SW480 (cell line): ENCODE data around the gene CTSW.

Experiments used
- DNase-seq: peaks from one replicate; pipeline ENCODE4 v3.0.0-alpha.2; 2016; ENCODE audit warnings: low spot score

Gene CTSW

DNA sequence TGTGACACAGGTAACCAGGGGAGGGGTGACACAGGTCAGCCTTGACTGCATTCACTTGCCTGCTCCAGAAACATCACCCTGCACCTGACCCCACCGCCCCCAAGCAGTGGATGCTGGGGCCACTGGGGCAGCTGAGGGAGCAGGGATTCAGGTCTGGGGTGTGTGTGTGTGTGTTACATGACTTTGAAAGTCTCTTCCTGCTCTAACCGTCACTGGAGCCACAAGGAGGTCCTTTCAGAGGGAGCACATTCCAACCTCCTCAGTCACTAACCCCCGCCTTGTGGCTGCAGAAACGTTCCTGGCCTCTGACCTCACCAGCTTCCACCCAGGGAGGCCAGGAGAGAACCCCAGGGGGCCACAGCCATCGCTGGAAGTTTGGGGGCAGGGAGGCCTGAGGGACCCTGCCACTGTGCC, 23.4 kb downstream of the CTSW start:
- DNase-seq: peak; percentile 99

DNA sequence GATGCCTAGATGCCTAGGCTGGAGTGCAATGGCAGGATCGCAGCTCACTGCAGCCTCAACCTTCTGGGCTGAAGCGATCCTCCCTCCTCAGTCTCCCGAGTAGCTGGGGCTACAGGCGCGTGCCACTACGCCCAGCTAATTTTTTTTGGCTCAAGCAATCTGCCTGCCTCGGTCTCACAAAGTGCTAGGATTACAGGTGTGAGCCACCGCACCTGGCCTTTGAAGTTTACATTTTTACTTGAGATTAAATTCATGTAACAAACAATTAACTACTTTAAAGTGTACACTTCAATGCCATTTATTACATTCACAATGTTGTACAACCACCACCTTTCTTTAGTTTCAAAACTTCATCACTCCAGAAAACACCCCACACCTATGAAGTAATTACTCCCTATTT, 24.1 kb downstream of the CTSW start:
- DNase-seq: peak; percentile 71

DNA sequence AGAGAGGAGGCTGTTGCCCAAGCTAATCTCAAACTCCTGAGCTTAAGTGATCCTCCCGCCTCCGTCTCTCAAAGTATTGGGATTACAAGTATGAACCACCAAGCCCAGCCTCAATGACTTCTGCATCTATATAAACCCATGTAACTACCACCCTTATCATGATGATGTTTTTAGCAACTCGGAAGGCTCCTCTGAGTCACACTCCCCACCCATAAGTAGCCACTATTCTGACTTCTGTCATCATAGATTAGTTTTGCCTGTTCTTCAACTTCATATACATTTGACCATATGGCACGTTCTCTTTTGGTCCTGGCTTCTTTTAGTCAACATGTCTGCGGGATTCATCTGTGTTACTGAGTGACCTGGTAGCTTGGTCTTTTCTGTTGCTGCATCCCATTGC, 27.0 kb downstream of the CTSW start:
- no peak for DNase-seq

DNA sequence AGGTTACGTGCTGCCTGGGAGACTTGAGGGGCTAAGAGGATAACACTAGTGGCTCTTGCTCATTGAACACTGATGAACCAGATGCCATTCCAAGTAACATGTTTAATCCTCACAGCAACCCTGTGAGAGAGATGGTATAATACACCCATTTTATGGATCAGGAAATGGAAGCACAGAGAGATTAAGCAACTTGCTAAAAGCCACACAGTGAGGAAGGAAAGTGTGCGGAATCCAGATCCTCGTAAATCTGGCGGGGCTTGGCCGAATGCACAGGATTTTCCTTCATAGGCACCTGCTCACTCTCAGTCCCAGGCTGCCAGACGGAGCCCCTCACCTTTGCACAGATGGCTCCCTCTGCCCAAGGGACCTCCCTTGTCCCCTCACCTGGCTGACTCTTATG, 28.2 kb downstream of the CTSW start:
- DNase-seq: no peak

DNA sequence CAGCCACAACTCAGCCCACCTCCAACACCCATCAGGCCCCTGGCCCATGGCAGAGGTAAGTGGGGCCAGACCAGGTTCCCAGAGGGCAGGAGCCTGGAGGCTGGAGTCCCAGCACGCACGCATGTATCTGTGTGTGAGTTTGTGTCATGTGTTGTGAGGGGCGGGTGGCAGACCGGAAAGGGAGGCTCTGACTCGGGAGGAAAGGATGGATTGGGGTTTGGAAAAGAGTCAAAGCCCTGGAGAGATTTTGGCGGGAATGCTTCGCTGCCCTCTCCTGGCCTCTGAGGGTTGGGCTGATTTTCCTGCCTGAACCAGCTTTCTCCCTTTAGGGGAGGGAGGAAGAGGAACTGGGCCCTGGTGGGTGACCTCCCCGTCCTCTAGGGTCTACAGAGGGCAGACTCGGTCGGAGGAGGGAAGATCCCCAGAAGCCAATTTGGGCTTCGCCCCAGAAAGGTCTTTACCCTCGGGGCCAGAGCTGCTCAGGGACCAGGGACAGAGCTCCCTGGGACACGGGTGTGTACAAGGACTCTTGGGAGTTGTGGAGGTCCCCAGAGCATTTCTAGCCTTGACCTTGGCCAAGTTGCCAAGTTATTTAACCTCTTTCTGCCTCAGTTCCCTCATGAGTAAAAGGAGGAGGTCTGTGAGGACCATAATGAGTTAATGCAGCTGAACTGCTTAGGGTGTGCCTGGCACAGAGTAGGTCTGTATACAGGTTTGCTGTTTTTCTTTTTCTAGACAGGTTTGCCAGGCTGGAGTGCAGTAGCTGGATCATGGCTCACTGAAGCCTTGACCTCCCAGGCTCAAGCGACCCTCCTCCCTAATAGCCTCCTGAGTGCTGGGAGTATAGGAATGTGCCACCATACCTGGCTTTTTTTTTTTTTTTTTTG, 32.3 kb downstream of the CTSW start:
- peak; percentile 91 for DNase-seq

DNA sequence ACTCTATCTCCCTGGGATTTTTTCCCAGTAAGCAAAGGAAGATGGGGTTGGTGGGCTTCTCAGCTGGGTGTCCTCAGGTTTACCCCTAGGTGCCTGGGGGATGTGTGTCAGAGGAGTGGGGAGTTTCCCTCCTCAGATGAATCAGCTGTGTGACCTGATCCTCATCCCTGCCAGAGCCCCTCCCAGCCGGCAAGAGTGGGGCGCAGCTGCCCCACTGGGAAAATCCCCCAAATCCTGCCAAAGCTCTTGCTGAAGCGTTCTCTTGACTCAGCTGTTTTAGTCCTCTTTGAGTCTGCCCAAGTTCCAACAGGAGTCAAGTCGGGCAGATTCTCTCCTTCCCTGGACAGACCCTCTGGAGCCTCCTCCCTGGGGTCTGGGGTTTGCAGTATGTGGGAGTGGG, 33.2 kb downstream of the CTSW start:
- no peak for DNase-seq

DNA sequence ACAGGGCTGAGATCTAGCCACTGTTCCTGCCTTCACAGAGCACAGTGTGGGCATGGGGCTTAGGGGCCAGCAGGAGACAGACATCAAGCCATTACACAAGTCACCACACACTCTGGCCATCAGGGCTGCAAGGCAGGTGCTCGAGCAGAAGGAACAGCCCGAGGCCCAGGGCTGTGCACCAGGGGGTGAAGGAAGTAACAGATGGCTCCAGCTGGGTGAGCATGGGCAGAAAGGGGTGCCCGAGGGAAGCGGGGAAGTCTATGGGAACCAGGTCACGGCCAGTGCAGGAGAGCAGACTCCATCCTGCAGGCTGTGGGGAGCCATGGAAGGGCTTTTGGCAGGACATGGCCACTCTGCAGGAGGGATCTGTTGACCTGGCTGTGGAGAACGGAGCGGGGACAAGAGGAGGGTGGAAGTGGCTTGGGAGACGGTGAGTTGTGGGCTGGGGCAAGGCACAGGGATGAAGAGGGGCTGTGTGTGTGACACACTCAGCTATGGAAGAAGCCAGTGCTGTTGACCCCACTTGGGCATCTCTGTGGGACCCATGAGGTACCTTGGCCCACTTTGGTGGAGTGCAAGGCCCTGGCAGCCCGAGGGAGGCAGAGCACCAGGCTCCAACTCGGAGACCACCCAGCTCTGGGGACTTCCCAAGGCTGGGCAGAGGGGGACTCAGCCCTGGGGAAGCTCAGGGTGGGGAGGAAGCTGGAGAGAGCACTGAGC, 35.6 kb downstream of the CTSW start:
- no peak for DNase-seq

DNA sequence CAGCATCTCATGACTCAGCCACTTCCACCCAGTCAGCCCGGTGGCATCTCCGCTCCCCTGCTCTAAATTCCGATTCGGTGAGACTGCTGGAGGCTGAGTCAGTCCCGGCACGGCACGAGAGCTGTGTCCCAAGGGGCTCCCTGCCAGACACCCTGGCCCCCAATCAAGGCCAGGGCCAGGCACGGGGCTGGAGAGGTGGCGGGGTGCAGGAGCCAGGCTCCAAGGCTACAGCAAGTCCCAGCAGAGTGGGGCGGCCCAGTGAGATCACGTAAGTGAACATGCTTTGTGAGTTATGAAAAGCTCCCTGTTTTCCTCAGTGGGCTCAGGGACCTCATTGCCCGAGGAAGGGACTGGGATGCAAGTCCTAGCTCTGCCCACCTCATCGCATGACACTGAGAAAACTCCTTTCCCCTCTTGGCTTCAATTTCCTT, 36.2 kb downstream of the CTSW start:
- peak; percentile 97 for DNase-seq

DNA sequence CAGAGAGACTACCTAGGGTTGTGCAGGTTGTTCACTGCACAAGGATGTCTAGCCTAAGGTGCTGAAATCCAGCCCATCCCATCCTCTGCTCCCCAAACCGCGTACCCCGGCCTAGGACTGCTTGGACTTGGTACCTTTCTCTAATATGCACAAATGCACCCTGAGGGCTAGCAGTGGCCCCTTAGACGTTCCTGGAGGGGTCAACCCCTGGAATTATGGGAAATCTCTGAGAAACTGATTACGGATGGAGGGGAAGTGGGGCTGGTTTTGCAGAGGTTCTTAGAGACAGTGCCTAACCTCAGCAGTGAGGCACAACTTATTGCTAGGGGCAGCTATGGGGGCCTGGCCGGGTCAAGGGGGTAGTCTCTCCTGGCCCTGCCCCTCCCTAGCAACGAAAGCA, 36.8 kb downstream of the CTSW start:
- no peak for DNase-seq

DNA sequence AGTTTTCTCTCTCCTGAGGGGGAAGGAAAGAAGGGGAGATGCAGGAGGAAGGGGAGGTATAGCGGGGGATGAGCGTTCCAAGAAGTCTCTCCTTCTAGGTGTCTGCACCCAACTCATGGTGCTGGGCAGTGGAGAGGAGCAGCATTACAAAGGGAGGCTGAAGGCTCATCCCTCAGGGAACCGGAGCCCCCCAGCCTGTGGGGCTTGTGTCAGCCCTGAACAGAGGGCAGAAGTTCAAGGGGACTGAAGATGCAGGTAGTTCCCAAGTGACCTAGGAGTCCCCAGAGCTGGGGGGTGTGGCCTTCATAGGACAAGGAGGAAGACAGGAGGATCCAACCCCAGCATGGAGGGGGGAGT, 37.4 kb downstream of the CTSW start:
- DNase-seq: no peak

DNA sequence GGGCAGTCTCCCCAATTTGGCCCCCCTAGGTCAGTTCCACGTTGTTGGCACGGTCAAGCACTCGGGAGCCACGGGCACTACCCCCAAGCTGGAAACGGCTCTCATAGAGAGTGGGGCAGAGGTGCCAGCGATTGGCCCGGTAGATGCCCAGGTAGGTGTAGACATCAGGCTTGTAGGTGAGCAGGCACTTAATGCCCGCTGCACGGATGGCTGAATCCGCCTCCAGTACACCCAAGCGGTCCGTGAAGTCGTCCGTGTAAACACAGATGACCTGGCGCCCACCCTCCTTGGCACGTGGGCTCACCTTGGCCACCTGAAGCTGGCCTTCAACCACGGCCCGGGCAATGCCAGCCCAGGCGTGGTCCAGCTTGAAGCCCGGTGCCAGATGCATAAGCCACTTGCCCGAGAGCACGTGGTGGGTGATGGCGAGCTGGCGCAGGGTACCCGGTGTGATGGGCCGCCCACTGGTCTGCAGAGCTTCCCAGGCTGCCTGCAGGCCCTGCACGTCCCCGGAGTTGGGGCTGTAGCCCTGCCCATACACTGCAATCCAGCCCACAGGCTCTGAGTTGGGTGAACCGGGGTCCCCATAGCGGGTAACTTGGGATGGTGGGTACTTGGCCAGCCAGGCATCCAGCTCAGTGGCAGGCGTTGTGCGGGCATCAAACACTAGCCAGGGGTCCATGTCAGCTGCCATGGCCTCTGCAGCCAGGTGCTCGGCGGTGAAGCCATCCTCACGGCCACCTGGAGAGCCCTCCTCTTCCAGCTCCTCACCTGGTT, 38.0 kb downstream of the CTSW start:
- DNase-seq: no peak

DNA sequence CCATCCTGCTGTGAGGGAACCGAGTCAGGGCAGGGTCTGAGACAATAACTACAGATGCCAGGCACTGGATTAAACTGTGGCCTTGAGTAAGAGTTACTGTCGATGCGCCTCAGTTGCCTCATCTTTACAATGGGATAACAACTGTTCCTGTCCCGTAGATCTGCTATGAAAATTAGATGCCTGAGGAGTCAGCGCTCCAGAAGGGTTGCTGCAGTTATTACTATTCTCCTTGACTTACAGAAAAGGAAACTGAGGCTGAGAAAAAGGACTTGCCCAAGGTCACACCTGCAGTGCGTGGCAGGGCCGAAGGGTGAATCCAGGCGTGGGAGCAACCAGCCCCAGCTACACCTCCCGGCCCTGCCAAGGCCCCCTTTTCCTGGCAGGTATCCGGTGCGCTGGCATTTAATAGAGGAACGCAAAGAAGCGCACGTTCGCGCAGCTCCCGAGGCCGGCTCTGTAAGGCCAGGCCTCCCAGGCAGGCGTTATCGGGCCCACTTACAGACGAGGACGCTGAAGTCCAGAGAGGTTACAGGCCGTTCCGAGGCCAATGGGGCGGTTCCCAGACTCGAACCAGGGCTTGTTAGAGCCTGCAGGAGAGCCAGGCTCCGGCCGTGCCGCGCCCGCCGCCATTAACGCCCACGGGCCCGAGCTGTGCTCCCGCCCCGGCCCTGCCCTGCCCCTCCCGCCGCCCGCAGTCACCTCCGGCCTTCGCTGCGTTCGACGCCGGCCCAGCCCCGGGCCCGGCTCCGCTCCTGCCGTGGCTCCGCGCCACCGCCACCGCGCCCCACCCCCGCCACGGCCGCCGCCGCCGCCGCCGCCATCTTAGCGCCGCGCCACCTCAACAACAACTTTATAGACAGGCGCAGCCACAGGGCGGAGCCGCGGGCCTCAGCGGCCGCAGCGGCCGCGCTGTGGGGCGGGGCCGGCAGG, 38.8 kb downstream of the CTSW start, which contains the start of gene C11orf68:
Gene C11orf68, minus strand, starts transcription at position 852 of the 930 bp plus-strand sequence. Its CDS starts 31 bp downstream, at position 821.
- DNase-seq: peak; percentile 69

DNA sequence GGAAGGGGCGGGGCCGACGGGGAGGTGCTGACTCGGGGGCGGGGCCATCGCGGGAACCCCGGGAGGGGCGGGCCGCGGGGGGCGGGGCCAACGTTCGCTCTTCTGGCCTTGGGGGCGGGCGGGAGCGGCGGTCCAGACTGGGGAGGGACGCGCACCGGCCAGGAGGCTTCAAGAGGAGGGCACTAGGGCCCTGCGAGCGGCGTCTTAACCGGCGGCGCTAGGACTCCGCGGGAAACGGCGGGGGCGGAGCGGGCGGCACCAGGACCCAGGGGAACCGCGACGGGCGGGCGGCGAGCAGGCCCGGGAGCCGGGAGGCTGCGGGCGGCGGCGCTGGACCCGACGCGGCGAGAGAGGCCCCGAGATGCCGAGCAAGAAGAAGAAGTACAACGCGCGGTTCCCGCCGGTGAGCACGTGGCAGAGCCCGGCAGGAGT, 39.5 kb downstream of the CTSW start, which contains the start of gene DRAP1:
Gene DRAP1, plus strand, starts transcription at position 286 of the 432 bp plus-strand sequence. Its CDS starts 76 bp downstream, at position 362.
- peak; percentile 99 for DNase-seq

DNA sequence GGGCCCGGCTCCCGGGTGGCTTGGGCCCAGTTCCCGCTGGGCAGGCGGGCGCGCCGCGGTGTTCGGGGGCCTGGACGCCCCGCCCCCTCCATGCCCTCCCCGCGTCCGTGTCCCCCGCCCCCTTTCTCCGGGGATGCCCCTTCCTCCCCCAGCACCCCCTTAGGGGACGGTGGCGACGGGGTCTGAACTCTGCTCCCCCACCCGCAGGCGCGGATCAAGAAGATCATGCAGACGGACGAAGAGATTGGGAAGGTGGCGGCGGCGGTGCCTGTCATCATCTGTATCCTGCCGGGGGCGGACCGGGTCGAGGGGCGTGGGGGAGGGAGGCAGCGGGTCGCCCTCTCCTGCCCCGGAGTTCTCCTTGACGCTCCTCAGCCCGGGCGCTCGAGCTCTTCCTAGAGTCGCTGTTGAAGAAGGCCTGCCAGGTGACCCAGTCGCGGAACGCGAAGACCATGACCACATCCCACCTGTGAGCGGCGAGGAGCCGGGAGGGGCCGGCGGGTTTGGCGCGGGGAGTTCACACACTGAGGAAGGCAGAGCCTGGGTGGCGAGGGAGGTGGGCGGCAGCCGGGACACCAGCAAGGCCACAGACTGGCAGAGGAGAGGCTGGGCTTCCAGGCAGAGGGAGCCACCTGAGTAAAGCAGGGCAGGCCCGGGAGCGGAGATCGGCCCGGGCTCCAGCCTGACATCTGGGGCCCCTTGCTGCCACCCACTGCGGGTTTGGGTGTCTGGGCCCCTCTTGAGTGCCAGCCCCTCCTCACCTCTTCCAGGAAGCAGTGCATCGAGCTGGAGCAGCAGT, 40.1 kb downstream of the CTSW start:
- peak; percentile 50 for DNase-seq

DNA sequence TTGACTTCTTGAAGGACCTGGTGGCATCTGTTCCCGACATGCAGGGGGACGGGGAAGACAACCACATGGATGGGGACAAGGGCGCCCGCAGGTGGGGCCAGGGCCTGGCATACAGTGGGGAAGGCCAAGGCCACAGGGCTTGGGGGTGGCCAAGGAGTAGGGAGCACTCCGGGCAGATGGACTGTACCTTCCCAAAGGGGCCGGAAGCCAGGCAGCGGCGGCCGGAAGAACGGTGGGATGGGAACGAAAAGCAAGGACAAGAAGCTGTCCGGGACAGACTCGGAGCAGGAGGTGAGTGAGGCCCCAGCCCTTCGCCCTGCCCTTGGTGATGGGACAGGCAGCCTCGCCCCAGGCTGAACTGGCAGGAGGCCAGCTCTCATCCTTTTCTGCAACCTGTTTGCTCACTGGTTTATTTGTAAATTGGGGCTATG, 40.8 kb downstream of the CTSW start:
- DNase-seq: no peak

DNA sequence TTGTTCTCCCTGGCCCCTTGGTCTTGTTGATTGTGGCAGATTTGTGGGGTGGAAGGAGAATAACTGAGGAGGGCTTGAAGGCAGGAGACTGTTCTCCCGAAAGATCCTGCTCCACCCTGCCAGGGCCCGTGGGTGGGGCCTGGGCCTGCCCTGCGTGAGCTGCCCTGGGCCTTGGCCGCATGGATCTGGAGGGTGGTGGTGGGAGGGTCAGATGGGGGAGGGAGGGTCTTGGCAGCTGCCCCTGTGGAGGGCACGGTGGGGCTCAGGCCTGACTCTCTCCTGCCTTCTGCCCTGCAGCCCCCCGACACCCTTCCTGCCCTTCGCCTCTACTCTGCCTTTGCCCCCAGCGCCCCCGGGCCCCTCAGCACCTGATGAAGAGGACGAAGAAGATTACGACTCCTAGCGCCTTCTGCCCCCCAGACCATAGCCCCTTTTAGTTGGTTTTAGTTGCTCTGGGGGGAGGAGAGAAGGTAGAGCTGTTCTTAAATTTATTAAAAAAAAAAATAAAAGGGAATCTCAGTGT, 41.5 kb downstream of the CTSW start:
- no peak for DNase-seq

DNA sequence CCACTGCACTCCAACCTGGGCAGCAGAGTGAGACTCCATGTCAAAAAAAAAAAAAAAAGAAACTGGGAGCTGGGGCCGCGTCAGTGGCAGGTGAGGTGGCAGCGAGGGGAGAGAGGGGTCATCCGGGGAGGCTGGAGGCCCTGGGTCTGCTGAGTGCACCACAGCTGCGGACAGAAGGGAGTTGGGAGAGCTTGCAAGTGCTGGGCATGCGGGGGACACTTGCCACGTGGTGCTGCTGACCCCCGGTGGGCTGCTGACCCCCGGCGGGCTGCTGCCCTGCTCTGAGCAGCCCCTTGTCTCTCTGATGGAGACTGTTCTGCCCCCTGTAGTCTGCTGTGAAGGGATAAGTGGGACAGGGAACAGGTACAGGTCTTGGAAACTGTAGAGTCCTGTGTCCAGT, 42.2 kb downstream of the CTSW start:
- DNase-seq: no peak

DNA sequence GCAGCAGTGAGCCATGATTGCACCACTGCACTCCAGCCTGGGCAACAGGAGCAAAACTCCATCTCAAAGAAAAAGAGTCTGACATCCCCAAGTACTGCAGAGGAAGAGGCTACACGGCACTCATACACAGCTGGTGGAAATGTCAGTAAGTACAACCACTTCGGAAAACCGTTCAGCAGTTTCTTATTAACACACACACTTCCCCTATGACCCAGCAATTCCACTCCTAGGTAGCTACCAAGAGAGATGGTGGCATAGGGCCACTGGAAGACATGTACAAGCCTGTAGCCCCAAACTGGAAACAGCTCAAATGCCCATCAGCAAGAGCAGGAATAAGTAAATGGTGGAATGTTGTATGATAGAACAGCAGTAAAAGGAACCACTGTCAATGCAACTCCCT, 42.9 kb downstream of the CTSW start:
- DNase-seq: no peak

DNA sequence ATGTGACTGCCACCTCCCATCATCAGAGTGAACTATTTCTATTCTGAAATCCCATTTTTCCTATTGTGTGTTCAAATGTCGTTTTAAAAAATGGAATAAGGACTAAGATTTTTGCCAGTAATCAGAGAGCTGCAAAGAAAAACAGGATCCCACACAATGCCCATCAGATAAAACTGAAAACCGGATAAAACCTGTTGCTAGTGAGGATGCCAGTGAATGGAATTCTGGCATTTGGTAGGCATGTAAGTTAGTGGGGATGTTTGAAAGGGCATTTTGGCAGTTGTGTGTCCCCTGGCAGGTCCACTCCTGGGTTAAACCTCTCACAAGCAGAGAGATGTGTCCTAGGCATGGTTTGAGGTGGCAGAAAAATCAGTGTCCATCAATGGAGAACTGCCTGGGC, 45.8 kb downstream of the CTSW start:
- DNase-seq: no peak

DNA sequence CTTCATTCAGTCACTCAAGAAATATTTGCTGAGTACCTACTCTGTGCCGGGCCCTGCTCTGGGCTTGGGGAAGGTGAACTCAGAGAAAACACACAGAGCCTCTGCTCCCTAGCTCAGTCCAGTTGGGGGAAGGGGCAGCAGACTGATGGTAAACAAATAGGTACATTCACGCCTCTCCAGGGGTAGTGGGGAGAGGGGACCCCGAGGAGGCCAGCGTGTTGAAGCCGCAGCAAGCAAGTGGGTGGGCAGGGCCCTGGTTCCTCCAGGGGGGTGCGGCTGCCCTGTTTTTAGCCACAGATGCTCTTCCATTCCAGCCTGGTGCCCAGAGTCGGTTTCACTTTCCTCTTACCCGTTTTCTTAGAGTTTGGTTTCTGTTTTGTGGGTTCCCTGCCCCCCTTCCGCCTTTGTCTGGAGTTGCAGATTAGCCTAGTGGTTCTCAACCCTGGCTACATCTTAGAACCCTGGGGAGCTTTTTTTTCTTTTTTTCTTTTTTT, 48.3 kb downstream of the CTSW start:
- DNase-seq: no peak
